ENCODE data around the gene ATP8A2.
"Not testable (repeated sequence)": the region's sequence is repeated elsewhere in the genome, so short reads cannot be mapped to it uniquely, and the experiment has no call there.

Gene ATP8A2

GRCh38 chr13:25771641-25772478, 400.1 kb downstream of the ATP8A2 start:
- no peak for DNase-seq

- not testable (repeated sequence) for DNase-seq
Observed at GRCh38 chr13:25772534-25772933, 400.8 kb downstream of the ATP8A2 start.

GRCh38 chr13:25774056-25774455, 402.3 kb downstream of the ATP8A2 start:
- DNase-seq = not testable (repeated sequence)

GRCh38 chr13:25775275-25775674, 403.5 kb downstream of the ATP8A2 start:
- DNase-seq = no peak

- DNase-seq = no peak
Observed at GRCh38 chr13:25775986-25776385, 404.2 kb downstream of the ATP8A2 start.

GRCh38 chr13:25776722-25777121, 404.9 kb downstream of the ATP8A2 start:
- DNase-seq = no peak

- no peak for DNase-seq
Observed at GRCh38 chr13:25777509-25777908, 405.7 kb downstream of the ATP8A2 start.

- no peak for DNase-seq
Observed at GRCh38 chr13:25778365-25778764, 406.6 kb downstream of the ATP8A2 start.

GRCh38 chr13:25778808-25779305, 407.1 kb downstream of the ATP8A2 start:
- no peak for DNase-seq

- no peak for DNase-seq
Observed at GRCh38 chr13:25783076-25783475, 411.3 kb downstream of the ATP8A2 start.

GRCh38 chr13:25783601-25784024, 411.8 kb downstream of the ATP8A2 start:
- DNase-seq = no peak

GRCh38 chr13:25784119-25784518, 412.3 kb downstream of the ATP8A2 start:
- no peak for DNase-seq

- not testable (repeated sequence) for DNase-seq
Observed at GRCh38 chr13:25790137-25790536, 418.4 kb downstream of the ATP8A2 start.

- DNase-seq = no peak
Observed at GRCh38 chr13:25795277-25795676, 423.5 kb downstream of the ATP8A2 start.

- DNase-seq = no peak
Observed at GRCh38 chr13:25796474-25796873, 424.7 kb downstream of the ATP8A2 start.

- no peak for DNase-seq
Observed at GRCh38 chr13:25798998-25799397, 427.2 kb downstream of the ATP8A2 start.

- DNase-seq = no peak
Observed at GRCh38 chr13:25800523-25800922, 428.7 kb downstream of the ATP8A2 start.

GRCh38 chr13:25802579-25802978, 430.8 kb downstream of the ATP8A2 start:
- DNase-seq = no peak

- no peak for DNase-seq
Observed at GRCh38 chr13:25803641-25804040, 431.9 kb downstream of the ATP8A2 start.

- DNase-seq = no peak
Observed at GRCh38 chr13:25806264-25806974, 434.6 kb downstream of the ATP8A2 start.

- DNase-seq = no peak
Observed at GRCh38 chr13:25807562-25807961, 435.8 kb downstream of the ATP8A2 start.

GRCh38 chr13:25811506-25811905, 439.7 kb downstream of the ATP8A2 start:
- no peak for DNase-seq

GRCh38 chr13:25816239-25816638, 444.5 kb downstream of the ATP8A2 start:
- DNase-seq = no peak
